Inferior parietal cortex (tissue), 1 donor: ENCODE data around the gene INHA.

Experiments
- DNase-seq: peaks from one replicate; pipeline ENCODE4 v3.0.0-alpha.2; 2016; ENCODE audit errors: extremely low spot score

Gene INHA

DNA sequence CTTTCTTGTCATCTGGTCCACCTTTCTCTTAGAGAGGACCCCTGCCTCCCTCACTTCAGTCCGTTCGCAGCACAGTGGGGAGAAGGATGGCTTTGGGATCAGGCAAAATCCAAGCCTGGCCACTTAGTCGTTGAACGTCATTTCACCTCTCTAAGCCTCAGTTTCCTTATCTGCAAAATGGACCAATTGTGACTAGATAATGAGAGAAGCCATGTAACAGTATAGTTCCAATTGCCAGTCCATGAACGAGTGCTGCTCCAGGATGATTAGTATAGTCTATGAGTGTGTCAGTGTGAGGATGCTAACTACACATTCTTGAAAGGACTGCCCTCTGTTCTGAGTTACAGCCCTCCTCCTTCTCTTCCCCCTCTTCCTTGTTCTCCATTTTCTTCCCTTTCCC, 1.1 kb downstream of the INHA start:
- DNase-seq, result no peak

DNA sequence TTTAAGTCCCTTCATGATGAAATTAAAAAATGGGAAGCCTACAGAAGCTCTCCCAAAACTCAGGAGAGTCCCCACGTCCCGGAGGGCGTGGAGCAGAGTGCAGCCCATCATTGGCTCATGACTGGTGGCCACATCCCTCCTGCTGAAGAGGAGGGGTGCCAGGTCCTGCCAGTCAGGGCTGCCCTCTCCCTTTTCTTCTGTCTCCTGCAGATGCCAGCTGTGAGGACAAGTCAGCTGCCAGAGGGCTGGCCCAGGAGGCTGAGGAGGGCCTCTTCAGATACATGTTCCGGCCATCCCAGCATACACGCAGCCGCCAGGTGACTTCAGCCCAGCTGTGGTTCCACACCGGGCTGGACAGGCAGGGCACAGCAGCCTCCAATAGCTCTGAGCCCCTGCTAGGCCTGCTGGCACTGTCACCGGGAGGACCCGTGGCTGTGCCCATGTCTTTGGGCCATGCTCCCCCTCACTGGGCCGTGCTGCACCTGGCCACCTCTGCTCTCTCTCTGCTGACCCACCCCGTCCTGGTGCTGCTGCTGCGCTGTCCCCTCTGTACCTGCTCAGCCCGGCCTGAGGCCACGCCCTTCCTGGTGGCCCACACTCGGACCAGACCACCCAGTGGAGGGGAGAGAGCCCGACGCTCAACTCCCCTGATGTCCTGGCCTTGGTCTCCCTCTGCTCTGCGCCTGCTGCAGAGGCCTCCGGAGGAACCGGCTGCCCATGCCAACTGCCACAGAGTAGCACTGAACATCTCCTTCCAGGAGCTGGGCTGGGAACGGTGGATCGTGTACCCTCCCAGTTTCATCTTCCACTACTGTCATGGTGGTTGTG, 2.6 kb downstream of the INHA start:
- DNase-seq, result no peak

DNA sequence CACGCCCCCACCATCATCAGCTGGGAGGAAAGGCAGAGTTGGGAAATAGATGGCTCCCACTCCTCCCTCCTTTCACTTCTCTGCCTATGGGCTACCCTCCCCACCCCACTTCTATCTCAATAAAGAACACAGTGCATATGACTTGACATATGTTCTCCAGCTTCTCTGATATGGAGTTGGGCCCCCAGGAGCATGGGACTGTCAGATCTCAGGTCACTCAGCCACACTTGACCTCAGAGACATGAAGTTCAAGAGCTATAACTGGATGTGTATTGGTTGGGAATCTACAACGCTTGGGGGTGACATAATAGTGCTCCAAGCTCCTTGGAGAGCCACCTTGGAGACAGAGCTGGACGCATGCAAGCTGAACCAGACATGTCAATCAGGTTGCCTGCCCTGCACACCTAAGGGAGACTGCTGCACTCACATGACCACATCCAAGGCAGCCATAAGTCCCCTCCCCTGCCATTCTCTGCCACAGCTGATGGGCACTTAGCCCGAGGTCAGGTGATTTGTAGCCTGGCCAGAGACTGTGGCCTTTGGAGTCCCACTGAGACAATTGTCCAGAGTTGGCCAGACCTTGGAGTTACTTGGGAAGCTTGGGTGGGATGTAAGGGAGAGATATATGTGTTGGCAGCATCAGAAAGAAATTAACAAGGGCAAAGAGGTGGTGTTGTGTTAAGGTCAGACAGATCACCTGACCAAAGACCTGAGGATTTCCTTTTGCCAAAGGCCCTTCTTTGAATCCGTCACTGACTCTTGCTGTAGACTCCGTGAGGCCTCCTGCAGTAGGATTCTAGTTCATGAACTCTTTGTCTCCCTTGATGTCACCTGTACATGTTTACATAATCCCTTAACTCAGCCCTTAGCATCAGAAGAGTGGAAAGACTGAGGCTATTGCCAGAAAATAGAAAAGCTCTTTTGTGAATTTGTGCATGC, 3.7 kb downstream of the INHA start:
- DNase-seq, result no peak

DNA sequence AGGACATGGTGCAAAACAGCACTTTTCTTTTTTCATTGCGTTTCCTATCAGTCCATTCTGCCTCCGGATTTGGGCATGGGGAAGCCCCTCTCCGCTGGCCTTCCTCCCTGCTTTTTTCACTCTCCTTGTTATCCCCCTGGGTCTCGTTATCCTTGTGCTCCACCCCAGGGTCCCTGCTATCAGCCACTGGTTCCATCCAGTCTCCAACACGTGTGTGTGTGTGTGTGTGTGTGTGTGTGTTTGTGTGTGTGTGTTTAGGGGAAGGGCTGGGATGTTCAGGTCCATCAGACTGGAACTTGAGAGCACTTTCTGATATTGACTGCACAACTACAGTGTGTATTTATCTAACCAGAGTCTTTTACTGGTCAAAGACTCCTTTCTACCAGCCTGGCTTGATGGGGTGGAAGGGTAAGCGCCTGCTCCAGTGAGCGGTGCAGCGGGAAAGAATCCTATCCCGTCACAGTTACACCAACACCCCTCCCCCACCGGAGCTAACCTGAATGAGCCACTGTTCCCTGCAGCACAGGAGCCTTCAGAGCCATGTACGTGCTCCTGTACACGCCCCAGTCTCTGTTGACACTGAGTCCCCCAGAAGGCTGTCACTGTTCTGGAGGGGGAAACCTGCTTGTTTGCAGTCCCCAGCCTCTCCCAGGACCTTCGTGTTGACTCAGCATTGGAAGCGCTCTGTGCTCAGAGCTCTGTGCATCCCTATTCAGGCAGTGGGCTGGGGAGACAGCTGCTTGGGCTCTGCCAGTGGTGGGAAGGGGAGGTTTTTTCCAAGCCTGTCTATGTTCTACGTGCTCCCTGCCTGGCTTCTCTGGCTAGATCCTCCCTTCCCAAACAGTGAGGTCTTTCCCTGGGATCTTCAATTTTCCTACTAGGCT, 4.6 kb downstream of the INHA start:
- DNase-seq, result no peak

DNA sequence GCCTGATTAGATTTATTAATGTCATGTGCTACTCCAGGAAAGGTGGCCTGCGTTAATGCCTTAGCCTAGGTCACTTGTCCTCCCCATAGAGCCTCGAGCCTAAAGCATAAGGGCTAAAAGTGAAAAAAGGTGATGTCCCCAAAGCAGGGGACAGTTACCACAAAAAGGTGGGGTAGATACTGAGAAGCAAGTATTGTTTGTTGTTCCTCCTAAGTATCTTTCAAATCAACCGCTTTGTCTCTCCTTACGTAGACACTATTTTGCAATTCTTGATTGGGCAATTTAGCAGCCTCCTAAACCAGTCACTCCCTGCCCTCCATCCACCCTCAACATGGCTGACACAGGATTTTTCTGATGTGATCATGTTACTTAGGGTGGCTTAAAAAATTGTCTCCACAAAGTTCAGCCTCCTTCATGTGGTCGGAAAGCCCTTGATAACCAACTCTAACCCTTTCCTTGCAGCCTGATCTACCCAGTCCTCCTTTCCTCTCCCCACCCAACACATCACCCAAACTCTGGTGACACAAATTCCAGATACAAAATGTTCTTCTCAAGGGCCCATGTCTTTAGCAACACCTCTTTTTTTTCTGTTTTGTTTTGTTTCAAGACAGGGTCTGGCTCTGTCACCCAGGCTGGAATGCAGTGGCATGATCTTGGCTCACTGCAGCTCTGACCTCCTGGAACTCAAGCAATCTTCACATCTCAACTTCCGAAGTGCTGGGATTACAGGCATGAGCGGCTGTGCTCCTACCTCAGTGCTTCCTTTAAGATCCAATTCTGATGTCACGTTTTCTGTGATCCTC, 6.9 kb downstream of the INHA start:
- no peak for DNase-seq

DNA sequence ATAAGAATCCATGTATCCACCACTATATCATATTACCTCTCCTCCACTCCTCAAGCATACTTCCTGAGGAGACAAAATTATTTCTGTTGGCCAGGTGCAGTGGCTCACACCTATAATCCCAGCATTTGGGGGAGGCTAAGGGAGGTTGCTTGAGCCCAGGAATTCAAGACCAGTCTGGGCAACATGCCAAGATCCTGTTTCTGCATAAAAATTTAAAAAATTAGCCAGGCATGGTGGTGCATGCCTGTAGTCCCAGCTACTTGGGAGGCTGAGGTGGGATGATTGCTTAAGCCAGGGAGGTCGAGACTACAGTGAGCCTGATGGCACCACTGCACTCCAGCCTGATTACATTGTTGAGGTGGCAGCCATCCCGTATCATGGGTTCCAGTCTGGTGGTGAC, 9.2 kb downstream of the INHA start:
- DNase-seq, result no peak

DNA sequence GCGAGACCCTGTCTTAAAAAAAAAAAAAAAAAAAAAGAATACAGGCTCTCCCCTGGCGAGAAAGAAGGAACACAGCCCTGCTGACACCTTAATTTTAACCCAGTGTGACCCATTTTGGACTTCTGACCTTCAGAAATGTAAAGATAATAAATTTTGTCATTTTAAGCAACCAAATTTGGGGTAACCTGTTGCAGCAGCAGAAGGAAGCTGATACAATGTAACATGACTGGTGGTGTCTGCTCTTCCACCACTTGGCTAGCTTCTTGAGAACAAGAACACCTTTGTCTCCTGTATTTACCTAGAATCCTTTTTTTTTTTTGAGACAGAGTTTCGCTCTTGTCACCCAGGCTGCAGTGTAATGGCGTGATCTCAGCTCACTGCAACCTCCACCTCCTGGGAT, 19.0 kb downstream of the INHA start:
- no peak for DNase-seq

DNA sequence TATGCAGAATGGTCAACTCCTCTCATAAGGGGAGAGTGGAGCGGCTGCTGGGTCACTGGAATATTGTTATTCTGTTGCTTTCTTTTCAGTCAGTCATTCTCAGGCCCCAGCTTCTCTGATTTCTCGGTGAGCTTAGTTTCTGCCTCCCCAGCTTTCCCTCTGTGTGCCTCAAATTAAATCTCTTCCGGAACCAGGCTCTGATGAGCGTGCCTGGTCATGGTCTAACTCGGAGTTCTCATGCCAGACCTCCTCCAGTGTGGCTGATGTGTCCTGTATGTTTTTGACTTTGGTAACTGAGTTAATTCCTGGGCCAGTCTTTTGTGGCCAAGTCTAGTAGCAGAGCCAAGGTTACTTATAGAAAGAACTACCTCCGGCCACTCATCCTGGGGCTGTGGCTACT, 20.6 kb downstream of the INHA start:
- no peak for DNase-seq

DNA sequence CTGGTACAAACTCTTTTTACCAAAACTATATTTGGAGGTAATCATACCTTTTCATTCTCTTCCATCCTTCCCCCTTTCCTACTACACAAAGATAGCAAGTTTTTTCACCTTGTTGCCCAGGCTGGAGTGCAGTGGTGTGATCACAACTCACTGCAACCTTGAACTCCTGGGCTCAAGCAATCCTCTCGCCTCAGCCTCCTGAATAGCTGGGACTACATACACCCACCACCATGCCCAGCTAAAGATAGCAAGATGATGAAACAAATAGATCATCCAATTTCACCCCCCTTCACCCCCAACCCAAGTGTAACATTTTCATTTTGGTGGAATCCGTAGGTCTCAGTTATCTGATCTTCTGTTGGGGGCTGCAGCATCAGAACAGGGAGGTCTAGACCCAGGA, 21.0 kb downstream of the INHA start:
- no peak for DNase-seq

DNA sequence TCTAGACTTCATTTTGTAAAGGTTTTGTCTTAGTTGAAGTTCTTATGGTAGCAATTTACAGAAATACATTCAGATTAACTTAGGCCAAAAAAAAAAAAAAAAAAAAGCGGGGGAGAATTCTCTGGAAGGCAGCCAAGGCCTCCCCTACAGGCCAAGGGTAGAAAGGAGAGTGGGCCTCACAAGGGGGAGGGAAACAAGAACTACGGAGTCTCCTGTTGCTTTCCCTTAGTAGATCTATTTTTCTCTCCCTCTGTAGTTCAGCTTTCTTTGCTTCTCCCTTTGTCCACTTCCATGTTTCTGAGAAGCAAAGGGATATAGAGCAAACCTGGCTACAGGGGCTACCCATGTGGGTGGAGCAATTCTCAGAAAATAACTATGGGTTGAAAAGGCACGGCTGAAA, 23.1 kb downstream of the INHA start:
- no peak for DNase-seq

DNA sequence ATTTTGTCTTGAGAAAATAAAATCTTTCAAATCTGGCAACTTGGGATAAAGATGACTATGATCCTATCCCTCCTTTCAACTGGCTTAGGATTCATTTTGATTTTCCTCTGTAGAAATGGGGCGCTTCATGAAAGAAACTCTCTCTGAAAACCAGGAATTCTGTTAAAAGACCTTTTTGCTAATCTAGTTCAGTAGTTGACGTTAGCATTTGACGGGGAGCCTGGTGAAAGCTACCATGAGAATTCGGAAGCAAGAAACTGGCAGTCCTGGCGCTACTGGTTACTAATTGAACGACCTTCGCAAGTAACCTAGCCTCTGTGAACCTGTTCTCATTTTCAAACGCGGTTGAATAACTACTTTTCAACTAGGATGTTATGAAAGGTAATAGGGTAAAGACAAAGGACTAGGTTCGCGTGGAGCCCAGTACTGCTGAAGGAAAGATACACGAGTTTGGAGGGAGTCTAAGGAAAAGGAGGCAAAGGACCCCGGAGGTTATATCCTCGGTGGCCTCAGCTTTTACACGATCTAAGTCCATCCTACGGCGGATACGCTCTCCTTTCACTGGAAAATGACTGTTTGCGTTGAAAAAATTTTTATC, 24.9 kb downstream of the INHA start:
- DNase-seq, result peak; percentile 52

DNA sequence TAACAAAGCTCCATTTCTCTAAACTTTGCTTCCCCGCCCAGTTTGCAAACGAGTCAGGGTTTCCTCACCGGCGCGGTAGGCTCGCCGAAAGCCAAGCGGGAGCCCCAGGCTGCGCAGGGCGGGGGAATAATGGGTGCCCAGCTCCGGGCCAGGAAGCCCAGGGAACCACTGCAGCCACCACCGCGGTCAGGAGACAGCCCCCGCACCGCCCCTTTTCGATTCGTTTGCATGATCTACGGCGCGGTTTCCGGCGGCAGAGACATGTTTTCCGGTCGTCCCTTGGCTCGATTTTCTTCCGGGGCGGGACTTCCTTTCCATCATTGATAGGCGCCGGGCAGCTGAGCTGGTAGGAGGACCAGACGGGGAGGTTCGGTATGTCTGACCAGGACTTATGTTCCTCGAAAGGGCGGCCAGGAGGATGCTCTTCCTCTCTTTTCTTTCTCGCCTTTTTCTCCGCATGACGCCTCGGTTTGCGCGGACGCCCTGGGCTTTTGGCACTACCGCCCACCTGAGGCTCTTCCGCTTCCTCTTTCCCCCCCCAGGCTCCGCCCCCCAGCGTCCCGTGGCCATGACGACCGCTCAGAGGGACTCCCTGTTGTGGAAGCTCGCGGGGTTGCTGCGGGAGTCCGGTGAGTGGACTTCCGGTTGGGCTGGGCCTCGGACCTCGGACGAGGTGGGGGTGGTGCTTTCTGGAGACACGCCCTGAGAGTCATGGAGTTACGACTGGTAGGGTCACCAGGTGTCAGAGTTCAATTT, 25.6 kb downstream of the INHA start, which contains the start of gene STK11IP:
Gene STK11IP (plus strand): TSS at position 306 of the 756 bp plus-strand sequence. CDS start 263 bp downstream, at position 569.
- DNase-seq, result peak; percentile 97

DNA sequence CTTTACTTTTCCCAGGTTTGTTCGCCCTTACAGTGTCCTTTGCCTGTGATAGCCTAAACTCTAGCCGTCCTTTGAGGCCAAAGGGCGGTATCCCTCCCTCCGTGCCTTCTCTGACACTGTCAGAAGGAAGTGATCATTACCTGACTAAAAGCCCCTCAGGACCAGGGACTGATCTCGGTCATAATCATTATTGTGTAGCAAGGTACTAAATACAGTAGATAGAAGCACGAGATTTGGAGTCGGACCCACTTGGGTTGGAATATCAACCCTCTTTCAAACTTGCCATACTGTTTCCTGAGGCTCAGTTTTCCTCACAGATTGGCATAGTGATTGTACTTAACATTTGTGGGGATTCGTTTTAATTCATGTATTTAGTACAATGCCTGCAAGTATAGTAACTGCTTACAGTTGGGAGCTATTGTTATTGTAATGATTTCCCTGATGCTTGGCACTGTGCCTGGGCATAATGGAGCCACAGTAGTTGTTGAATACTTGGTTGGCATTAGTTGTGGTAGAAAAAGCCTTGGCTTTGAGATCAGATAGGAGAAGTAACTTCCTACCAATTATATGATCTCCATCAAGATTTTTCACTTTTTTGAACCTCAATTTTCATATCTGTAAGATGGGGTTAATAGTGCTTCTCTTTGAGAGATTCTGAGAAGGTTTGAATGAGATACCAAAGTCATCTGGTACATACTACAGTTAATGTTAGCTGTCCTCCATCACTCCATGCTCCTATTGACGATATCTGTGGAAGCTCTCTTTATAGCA, 26.4 kb downstream of the INHA start:
- no peak for DNase-seq

DNA sequence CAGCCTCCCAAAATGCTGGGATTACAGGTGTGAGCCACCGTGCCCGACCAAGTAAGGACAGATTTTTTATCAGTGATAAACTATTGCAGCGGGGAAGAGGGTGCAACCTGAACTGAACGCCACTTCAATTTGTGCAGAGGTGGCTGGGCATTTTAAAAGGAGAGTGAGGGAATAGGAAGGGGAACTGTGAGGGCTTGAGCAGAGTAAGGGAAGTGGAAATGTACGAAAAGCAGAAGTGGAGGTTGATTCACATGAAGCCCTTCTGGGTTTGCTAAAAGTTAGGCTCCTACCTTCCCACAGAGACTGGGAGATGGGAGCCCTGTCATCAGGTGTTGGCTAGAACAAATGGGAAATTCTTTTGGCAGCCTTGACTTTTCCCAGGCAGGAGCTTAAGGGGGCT, 31.7 kb downstream of the INHA start:
- DNase-seq, result no peak

DNA sequence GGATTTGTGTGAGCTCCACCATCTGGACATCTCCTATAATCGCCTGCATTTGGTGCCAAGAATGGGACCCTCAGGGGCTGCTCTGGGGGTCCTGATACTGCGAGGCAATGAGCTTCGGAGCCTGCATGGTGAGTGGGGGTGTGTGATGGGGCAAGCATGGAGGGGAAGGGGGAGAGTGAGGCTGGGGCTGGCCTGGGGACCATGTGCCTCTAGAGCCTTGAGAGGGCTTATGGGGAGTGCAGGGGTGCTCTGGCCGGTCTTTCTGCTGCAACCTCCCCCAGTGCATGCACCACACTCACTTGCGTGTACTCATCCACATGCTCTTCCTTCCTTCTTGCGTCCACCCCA, 33.5 kb downstream of the INHA start:
- DNase-seq, result no peak

DNA sequence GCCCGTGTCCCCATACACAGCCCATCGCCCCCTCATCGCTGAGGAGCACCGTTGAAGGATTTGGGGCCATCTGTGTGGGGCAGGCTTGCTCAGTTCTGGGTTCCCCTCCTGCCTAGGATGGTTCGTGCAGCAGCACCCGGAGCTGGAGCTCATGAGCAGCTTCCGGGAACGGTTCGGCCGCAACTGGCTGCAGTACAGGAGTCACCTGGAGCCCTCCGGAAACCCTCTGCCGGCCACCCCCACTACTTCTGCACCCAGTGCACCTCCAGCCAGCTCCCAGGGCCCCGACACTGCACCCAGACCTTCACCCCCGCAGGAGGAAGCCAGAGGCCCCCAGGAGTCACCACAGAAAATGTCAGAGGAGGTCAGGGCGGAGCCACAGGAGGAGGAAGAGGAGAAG, 35.8 kb downstream of the INHA start:
- no peak for DNase-seq

DNA sequence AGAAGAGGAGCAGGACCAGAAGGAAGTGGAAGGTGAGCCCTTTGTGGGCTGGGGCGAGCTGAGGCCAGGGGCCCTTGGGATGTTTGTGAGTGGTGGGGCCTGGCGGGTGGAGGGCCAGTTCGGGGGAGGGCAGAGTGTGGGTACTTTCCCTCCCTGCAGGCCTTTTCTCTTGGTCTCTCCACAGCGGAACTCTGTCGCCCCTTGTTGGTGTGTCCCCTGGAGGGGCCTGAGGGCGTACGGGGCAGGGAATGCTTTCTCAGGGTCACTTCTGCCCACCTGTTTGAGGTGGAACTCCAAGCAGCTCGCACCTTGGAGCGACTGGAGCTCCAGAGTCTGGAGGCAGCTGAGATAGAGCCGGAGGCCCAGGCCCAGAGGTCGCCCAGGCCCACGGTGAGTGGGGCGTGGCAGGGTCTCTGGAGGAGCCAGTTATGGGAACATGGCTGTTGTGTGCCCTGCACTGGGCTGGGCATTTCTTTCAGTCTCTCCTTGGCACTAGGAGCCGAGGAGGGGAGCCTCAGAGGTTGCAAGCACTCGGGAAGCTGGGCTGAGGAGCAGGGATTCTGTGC, 36.4 kb downstream of the INHA start:
- no peak for DNase-seq

DNA sequence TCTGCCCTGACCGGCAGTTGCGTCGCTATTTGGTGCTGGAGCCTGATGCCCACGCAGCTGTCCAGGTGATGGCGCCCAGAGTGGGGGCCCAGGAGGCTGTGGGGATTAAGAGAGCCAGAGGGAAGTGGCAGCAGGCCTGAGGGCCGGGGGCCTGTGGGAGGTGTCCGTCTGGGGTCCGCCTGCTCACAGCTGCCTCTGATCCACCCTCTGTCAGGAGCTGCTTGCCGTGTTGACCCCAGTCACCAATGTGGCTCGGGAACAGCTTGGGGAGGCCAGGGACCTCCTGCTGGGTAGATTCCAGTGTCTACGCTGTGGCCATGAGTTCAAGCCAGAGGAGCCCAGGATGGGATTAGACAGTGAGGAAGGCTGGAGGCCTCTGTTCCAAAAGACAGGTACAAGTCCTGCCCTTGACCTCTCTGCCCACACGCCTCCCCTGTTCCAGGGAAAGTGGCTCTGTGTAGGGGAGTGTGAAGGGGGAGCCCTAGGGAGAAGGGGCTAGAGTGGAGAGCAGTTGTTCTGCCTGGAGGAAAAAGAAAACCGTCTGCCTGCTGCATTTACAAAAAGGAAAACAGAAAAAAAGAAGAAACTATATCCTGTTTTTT, 37.1 kb downstream of the INHA start:
- no peak for DNase-seq
